Ascending aorta (tissue), 2 donors: ENCODE measurements around the gene CT45A9. TPM values are rescaled to one million over a fixed set of nuclear protein-coding genes. Genes with fewer than 3 reads are reported as not detected.
"Not testable (repeated sequence)": the region's sequence is repeated elsewhere in the genome, so short reads cannot be mapped to it uniquely, and the experiment has no call there.

ENCODE experiments used
- DNase-seq, 2 donors: peaks; one replicate each; pipeline ENCODE4 v3.0.0-alpha.2; 2019; ENCODE audit warnings: low spot score in 2 of 2
- H3K27ac ChIP-seq, 2 donors: fragments of 200-600 bp; sonication (generic); one replicate each; pipeline ENCODE4 v1.5.1; 2016 to 2017; ENCODE audit warnings: mild to moderate bottlenecking in 1 of 2
- H3K27me3 ChIP-seq: fragments of 200-600 bp; sonication (generic); one replicate; pipeline ENCODE4 v1.5.1; 2017
- H3K36me3 ChIP-seq, 2 donors: fragments of 200-600 bp; sonication (generic); one replicate each; pipeline ENCODE4 v1.5.1; 2016
- H3K4me1 ChIP-seq, 2 donors: fragments of 200-600 bp; sonication (generic); one replicate each; pipeline ENCODE4 v1.5.1; 2016 to 2017; ENCODE audit warnings: mild to moderate bottlenecking in 1 of 2
- H3K4me3 ChIP-seq, 2 donors: fragments of 200-600 bp; sonication (generic); one replicate each; pipeline ENCODE4 v1.5.1; 2016 to 2017; ENCODE audit warnings: mild to moderate bottlenecking in 1 of 2
- H3K9me3 ChIP-seq, 2 donors: fragments of 200-600 bp; sonication (generic); one replicate each; pipeline ENCODE4 v1.5.1; 2016
- intact Hi-C: fragments of 100-400 bp; cut with DNase I; formaldehyde crosslinking; loops from one replicate; pipeline ENCODE4 v1.15.1; 2023
- total RNA-seq: library from RNA; depleted of rRNA; stranded (reverse); fragments of >200 nt; gene quantifications from one replicate; pipeline ENCODE4 v1.1.0, GENCODE V29; 2016
- TF ChIP-seq, protein P1 (sequence below), 3 experiments: fragments of 200-600 bp in 2 of 3; fragments of 450-650 bp in 1 of 3; sonication (generic) in 2 of 3; IDR thresholded peaks; one replicate each; pipeline ENCODE4 v1.5.1; 2016 to 2019; ENCODE audit warnings: antibody characterized with exemption in 3 of 3, mild to moderate bottlenecking in 1 of 3, moderate library complexity in 1 of 3

CT45A9 gene
- total RNA-seq, result not detected

DNA sequence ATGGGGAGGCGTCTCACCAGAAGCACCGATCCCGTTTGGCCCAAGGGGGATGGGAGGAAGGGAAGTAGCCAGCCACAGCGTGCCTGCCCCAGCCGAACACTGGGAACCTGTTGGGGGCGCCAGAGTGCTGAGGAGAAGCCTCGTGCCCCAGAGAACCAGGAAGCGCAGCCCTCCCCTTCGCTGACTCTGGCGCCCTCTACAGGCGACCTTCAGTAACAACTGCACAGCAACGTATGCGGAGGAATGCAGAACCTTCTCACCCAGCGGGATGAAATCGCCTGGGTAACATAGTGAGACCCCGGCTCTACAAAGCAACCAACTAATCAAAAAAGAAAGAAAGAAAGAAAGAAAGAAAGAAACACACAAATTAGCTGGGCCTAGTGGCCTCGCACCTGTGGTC, at the start of gene CT45A9:
CT45A9 (minus strand) TSS at position 101 of the 400 bp plus-strand sequence. CDS start 3,751 bp downstream, outside the sequence.
- H3K27ac ChIP-seq, H3K36me3 ChIP-seq, DNase-seq, H3K27me3 ChIP-seq, H3K9me3 ChIP-seq, H3K4me1 ChIP-seq, intact Hi-C loops, H3K4me3 ChIP-seq: not testable (repeated sequence)

DNA sequence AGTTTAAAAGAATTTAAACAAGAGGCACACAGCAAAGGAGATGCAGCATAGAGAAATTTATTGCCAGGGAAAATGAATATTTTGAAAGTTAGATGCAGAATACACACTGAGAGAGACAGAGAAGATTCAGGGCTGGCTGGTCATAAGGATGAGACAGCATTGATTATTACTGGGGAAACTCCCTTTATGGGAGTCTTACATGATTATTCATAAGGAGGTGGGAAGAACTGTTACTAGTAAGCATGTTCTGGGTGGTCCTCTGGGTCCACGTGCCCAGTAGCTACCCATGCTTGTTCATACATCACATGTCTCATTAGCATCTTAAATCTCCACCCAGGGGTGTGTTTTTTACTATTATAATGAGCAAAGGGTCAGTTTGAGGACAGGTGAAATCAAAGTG, 48.9 kb upstream of the CT45A9 start:
- H3K4me1 ChIP-seq, H3K4me3 ChIP-seq, H3K27me3 ChIP-seq, DNase-seq, H3K9me3 ChIP-seq, intact Hi-C loops, H3K27ac ChIP-seq, H3K36me3 ChIP-seq: not testable (repeated sequence)

DNA sequence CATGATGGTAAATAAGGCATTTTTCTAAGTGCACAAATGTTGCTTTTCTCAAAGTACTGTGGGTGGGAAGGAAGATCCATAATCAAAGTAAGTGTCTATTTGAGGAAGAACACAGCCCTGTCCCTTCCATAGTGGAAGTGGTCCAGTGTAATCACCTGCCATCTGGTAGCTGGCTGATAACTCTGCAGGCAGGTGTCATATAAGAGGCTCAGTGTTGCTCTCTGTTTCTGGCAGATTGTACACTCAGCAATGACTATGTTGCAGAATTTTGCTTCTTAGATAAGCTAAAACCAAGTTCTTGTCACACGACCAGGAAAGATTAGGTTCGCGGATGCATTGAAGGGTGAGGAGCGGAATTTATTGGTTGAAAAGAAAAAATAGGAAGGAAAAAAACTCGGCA, 42.8 kb upstream of the CT45A9 start:
- H3K4me1 ChIP-seq, result no peaks in the 10 kb centered on the region
- no peaks in the 10 kb centered on the region for H3K9me3 ChIP-seq
- no peak for DNase-seq
- H3K36me3 ChIP-seq, result no peaks in the 10 kb centered on the region
- no peak overlapping the region for H3K4me3 ChIP-seq
- TF ChIP-seq, protein P1, sequence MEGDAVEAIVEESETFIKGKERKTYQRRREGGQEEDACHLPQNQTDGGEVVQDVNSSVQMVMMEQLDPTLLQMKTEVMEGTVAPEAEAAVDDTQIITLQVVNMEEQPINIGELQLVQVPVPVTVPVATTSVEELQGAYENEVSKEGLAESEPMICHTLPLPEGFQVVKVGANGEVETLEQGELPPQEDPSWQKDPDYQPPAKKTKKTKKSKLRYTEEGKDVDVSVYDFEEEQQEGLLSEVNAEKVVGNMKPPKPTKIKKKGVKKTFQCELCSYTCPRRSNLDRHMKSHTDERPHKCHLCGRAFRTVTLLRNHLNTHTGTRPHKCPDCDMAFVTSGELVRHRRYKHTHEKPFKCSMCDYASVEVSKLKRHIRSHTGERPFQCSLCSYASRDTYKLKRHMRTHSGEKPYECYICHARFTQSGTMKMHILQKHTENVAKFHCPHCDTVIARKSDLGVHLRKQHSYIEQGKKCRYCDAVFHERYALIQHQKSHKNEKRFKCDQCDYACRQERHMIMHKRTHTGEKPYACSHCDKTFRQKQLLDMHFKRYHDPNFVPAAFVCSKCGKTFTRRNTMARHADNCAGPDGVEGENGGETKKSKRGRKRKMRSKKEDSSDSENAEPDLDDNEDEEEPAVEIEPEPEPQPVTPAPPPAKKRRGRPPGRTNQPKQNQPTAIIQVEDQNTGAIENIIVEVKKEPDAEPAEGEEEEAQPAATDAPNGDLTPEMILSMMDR (IDR thresholded peaks at IDR 0.05), result no peak
- intact Hi-C loops, result no loop called here
- no peaks in the 10 kb centered on the region for H3K27me3 ChIP-seq
- no peak overlapping the region for H3K27ac ChIP-seq

- intact Hi-C loops, result no loop called here
- no peaks in the 10 kb centered on the region for H3K27me3 ChIP-seq
- H3K36me3 ChIP-seq, result no peaks in the 10 kb centered on the region
- no peaks in the 10 kb centered on the region for H3K9me3 ChIP-seq
- TF ChIP-seq, protein P1 (IDR thresholded peaks at IDR 0.05), result no peak
- H3K4me3 ChIP-seq, result no peak overlapping the region
- no peak for DNase-seq
- no peak overlapping the region for H3K27ac ChIP-seq
- no peaks in the 10 kb centered on the region for H3K4me1 ChIP-seq
Observed at GRCh38 chrX:135910251-135910650, 38.6 kb upstream of the CT45A9 start.

DNA sequence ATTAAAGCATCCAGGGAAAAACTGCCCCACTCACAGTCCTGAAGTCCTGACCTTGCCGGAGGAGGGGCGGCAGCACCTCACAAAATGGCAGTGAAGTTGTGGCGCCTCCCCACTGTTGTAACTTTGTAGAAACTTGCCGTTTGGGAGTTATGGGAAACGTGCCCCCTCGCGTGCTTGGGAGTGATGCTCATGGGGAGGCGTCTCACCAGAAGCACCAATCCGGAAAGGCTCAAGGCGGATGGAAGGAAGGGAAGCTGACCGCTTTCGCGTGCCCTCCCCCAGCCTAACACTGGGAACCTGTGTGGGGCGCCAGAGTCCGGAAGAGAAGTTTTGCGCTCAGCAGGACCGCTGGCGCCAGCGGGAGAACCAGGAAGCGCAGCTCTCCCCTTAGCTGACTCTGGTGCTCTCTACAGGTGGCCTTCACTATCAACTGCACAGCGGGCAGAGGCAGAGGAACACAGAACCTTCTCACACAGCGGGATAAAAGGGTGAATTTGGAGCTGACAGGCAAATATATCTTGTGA, 21.7 kb upstream of the CT45A9 start, which contains the start of the genes CT45A10 and SAGE1:
CT45A10 (minus strand) TSS at position 151 of the 524 bp plus-strand sequence. CDS start 8,100 bp downstream, outside the sequence.
SAGE1 (plus strand) TSS at position 423 of the 524 bp plus-strand sequence. CDS start 2,527 bp downstream, outside the sequence.
- Histone ChIP-seq H3K4me3 (no peak within 1 kb of the TSS), H3K36me3 (no peaks in the 10 kb centered on the region), H3K27me3 (no peaks in the 10 kb centered on the region), H3K27ac (no peak within 1 kb of the TSS), H3K4me1 (no peaks in the 10 kb centered on the region), H3K9me3 (no peaks in the 10 kb centered on the region)
- no peak for DNase-seq
- TF ChIP-seq, protein P1 (IDR thresholded peaks at IDR 0.05), result no peak
- intact Hi-C loops, result no loop called here

DNA sequence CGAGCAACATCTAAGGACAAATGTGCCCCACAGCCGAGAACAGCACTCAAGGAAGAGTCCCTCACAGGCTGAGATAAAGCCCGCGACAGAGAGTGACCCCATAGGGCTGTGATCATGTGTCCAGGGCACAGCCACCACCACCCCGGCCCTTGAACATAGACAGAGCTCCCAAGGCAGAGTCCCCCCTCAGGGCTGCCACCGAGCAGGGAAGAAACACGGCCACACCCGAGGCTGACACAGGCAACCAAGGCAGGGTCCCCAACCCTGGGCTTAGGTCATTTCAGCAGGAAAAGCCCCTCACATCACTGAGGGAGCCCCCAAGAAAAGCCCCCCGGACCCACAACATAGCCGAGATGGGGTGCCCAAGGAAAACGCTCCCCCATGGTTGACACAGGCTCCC, 21.2 kb upstream of the CT45A9 start:
- Histone ChIP-seq H3K4me1 (no peaks in the 10 kb centered on the region), H3K27ac (no peak overlapping the region), H3K4me3 (no peak overlapping the region), H3K9me3 (no peaks in the 10 kb centered on the region), H3K36me3 (no peaks in the 10 kb centered on the region), H3K27me3 (no peaks in the 10 kb centered on the region)
- no peak for DNase-seq
- intact Hi-C loops, result no loop called here
- TF ChIP-seq, protein P1 (IDR thresholded peaks at IDR 0.05), result no peak
